ENCODE results near the gene KRTAP10-5.

DNA sequence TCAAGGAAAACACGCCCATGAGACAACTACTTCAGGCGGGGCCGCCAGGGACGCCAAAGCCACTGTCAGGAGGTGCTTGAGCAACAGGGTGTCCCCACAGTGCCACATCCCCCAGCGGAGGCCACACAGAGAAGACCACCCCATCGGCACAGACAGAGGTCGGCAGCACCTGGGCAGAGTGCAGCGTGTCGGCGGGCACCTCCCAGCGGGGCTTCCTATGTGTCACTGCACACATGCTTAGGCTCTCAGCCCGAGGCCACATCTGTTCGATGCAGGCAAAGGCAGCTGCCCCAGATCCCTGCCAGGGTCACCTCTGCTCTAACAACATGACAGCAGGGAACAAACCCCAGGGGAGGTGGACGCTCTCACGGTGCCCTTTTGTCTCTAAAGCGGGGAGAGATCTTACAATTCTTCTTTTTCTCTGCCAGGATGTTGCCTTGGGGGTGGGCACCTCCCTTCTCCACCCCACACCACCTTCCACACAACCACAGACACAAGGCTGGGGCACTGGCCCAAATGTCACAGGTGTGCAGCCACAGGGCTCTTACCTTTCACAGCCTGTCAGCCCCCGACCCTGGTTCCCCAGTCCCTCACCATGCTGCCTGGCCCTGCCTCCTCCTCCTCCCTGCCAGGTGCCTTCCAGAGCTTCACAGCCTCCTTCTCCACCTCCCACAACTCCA lies 35.6 kb upstream of the KRTAP10-5 start:
- TF ChIP-seq, protein P1, sequence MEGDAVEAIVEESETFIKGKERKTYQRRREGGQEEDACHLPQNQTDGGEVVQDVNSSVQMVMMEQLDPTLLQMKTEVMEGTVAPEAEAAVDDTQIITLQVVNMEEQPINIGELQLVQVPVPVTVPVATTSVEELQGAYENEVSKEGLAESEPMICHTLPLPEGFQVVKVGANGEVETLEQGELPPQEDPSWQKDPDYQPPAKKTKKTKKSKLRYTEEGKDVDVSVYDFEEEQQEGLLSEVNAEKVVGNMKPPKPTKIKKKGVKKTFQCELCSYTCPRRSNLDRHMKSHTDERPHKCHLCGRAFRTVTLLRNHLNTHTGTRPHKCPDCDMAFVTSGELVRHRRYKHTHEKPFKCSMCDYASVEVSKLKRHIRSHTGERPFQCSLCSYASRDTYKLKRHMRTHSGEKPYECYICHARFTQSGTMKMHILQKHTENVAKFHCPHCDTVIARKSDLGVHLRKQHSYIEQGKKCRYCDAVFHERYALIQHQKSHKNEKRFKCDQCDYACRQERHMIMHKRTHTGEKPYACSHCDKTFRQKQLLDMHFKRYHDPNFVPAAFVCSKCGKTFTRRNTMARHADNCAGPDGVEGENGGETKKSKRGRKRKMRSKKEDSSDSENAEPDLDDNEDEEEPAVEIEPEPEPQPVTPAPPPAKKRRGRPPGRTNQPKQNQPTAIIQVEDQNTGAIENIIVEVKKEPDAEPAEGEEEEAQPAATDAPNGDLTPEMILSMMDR (IDR thresholded peaks at IDR 0.05) = no peak
- no peak for TF ChIP-seq RFX5 (IDR thresholded peaks at IDR 0.05)
- no peak for TF ChIP-seq CEBPB (IDR thresholded peaks at IDR 0.05)
- TF ChIP-seq JUN (IDR thresholded peaks at IDR 0.05) = no peak
- no peak for TF ChIP-seq MAX (IDR thresholded peaks at IDR 0.05)
- no peak for TF ChIP-seq RNF2 (IDR thresholded peaks at IDR 0.05; ENCODE audit: borderline replicate concordance, low read depth)
- no peak for TF ChIP-seq EHMT2 (IDR thresholded peaks at IDR 0.05; ENCODE audit: low read depth)
- TF ChIP-seq FOSB (CRISPR knock-in tag; IDR thresholded peaks at IDR 0.05) = no peak
- TF ChIP-seq CHD4 (IDR thresholded peaks at IDR 0.05; ENCODE audit: borderline replicate concordance) = no peak
- TF ChIP-seq RAD21 (conservative IDR thresholded peaks at IDR 0.05 in 1 of 2, IDR thresholded peaks at IDR 0.05 in 1 of 2) = no peak
